IMR-90 (cell line): ENCODE data around the gene ZBTB25. TPM values are rescaled to one million over a fixed set of nuclear protein-coding genes. Genes with fewer than 3 reads are reported as not detected.

ENCODE experiments used
- ATAC-seq: fragments of 200-7000 bp; cut with Tn5 transposase; 2 replicates; pipeline ENCODE4 v1.9.1; 2020; ENCODE audit warnings: low read depth, mild to moderate bottlenecking, moderate library complexity
- BruUV-seq: library from RNA; stranded (reverse); fragments of 400-500 nt; replicated peaks from 2 replicates; lab custom pipeline; 2021; lab: Mats Ljungman, UMichigan
- CTCF ChIA-PET: fragments of 300-600 bp; formaldehyde crosslinking; extraction: SDS; loops from one replicate; lab custom pipeline; 2021; ENCODE audit warnings: antibody characterized with exemption; lab: Yijun Ruan, JAX
- POLR2A ChIA-PET: fragments of 300-600 bp; sonication (Branson Sonifier 250); formaldehyde crosslinking; loops from one replicate; lab custom pipeline; 2022; ENCODE audit warnings: antibody characterized with exemption; ENCODE audit not compliant: unreplicated experiment; lab: Charles Lee
- DNase-seq: peaks from one replicate; pipeline ENCODE4 v3.0.0; 2013
- H2AFZ ChIP-seq: replicated peaks from 2 replicates; pipeline ENCODE3; 2013; ENCODE audit warnings: low read length, mild to moderate bottlenecking; ENCODE audit not compliant: poor library complexity
- H2AK5ac ChIP-seq: 2 replicates; pipeline ENCODE4 v1.6.1; 2013; ENCODE audit warnings: low read depth, low read length, inconsistent platforms
- H2AK9ac ChIP-seq: replicated peaks from 2 replicates; pipeline ENCODE3; 2013; ENCODE audit warnings: mild to moderate bottlenecking, low read depth, low read length, moderate library complexity; ENCODE audit not compliant: poor library complexity
- H2BK120ac ChIP-seq: 2 replicates; pipeline ENCODE4 v1.6.1; 2013; ENCODE audit warnings: low read depth, low read length, inconsistent platforms
- H2BK15ac ChIP-seq: 3 replicates; pipeline ENCODE4 v1.6.1; 2013; ENCODE audit warnings: low read depth, low read length, inconsistent platforms
- H2BK20ac ChIP-seq: 2 replicates; pipeline ENCODE4 v1.6.1; 2013; ENCODE audit warnings: low read depth, mild to moderate bottlenecking, inconsistent platforms, low read length, moderate library complexity
- H2BK5ac ChIP-seq: 2 replicates; pipeline ENCODE4 v1.6.1; 2013; ENCODE audit warnings: mild to moderate bottlenecking, low read depth, low read length, inconsistent platforms; ENCODE audit not compliant: poor library complexity, severe bottlenecking
- H3K14ac ChIP-seq: replicated peaks from 2 replicates; pipeline ENCODE4 v1.6.1; 2013; ENCODE audit warnings: low read depth, low read length, inconsistent platforms
- H3K18ac ChIP-seq: 2 replicates; pipeline ENCODE4 v1.6.1; 2013; ENCODE audit warnings: low read depth, low read length, control low read depth
- H3K23ac ChIP-seq: 2 replicates; pipeline ENCODE4 v1.6.1; 2013; ENCODE audit warnings: low read depth, low read length, inconsistent platforms
- H3K27ac ChIP-seq: 2 replicates; pipeline ENCODE4 v1.5.1; 2013; ENCODE audit warnings: mild to moderate bottlenecking, control low read depth, low read length; ENCODE audit not compliant: insufficient read depth
- H3K27me3 ChIP-seq: 2 replicates; pipeline ENCODE4 v1.6.1; 2013; ENCODE audit warnings: low read length; ENCODE audit not compliant: control insufficient read depth, insufficient read depth
- H3K36me3 ChIP-seq: 2 replicates; pipeline ENCODE4 v1.6.1; 2013; ENCODE audit warnings: low read length, mixed read lengths; ENCODE audit not compliant: control insufficient read depth, insufficient read depth
- H3K4ac ChIP-seq: 2 replicates; pipeline ENCODE4 v1.6.1; 2013; ENCODE audit warnings: low read depth, low read length, inconsistent platforms
- H3K4me1 ChIP-seq: 2 replicates; pipeline ENCODE4 v1.6.1; 2013; ENCODE audit warnings: low read length, mixed read lengths; ENCODE audit not compliant: control insufficient read depth, insufficient read depth
- H3K4me2 ChIP-seq: 2 replicates; pipeline ENCODE4 v1.6.1; 2013; ENCODE audit warnings: low read depth, mild to moderate bottlenecking, control low read depth, low read length, moderate library complexity
- H3K4me3 ChIP-seq: 2 replicates; pipeline ENCODE4 v1.5.1; 2013; ENCODE audit warnings: low read depth, mild to moderate bottlenecking, control low read depth, low read length, moderate library complexity; ENCODE audit not compliant: insufficient read depth
- H3K56ac ChIP-seq: 2 replicates; pipeline ENCODE4 v1.6.1; 2013; ENCODE audit warnings: low read length, inconsistent platforms; ENCODE audit not compliant: insufficient read depth; ENCODE audit errors: extremely low read depth
- H3K79me1 ChIP-seq, 2 experiments: 2 replicates each; pipeline ENCODE4 v1.6.1; 2013; ENCODE audit warnings: low read length in 2 of 2, inconsistent platforms in 1 of 2, low read depth in 1 of 2
- H3K9ac ChIP-seq: 2 replicates; pipeline ENCODE4 v1.6.1; 2013; ENCODE audit warnings: low read depth, low read length, control low read depth
- H3K9me1 ChIP-seq: 2 replicates; pipeline ENCODE4 v1.6.1; 2013; ENCODE audit warnings: low read length, inconsistent platforms; ENCODE audit not compliant: insufficient read depth
- H3K9me3 ChIP-seq: 2 replicates; pipeline ENCODE4 v1.6.1; 2013; ENCODE audit warnings: low read length; ENCODE audit not compliant: control insufficient read depth, insufficient read depth
- H4K20me1 ChIP-seq: 2 replicates; pipeline ENCODE4 v1.6.1; 2013; ENCODE audit warnings: low read length, inconsistent platforms; ENCODE audit not compliant: insufficient read depth
- H4K5ac ChIP-seq: 2 replicates; pipeline ENCODE4 v1.6.1; 2013; ENCODE audit warnings: mild to moderate bottlenecking, low read depth, low read length, control low read depth
- H4K8ac ChIP-seq, 2 experiments: 2 replicates each; pipeline ENCODE4 v1.6.1; 2013; ENCODE audit warnings: low read depth in 2 of 2, low read length in 2 of 2, control low read depth in 1 of 2, inconsistent platforms in 1 of 2
- H4K91ac ChIP-seq: 2 replicates; pipeline ENCODE4 v1.6.1; 2013; ENCODE audit warnings: low read depth, low read length, inconsistent platforms; ENCODE audit not compliant: insufficient read depth
- BHLHE40 ChIP-seq: fragments of 150-350 bp; IDR thresholded peaks from 2 replicates; pipeline ENCODE4 v1.6.1; 2016; ENCODE audit warnings: mild to moderate bottlenecking, low read depth, low read length
- CHD1 ChIP-seq: IDR thresholded peaks from 2 replicates; pipeline ENCODE4 v1.6.1; 2012; ENCODE audit warnings: low read depth, low read length, improper control_type of control experiment
- CTCF ChIP-seq: conservative IDR thresholded peaks from 2 replicates; pipeline ENCODE4 v1.5.1; 2012; ENCODE audit warnings: mild to moderate bottlenecking, low read depth, low read length, improper control_type of control experiment
- FOS ChIP-seq: fragments of 150-350 bp; IDR thresholded peaks from 2 replicates; pipeline ENCODE4 v1.6.1; 2016; ENCODE audit warnings: low read depth, low read length
- MAFK ChIP-seq: IDR thresholded peaks from 2 replicates; pipeline ENCODE4 v1.6.1; 2012; ENCODE audit warnings: low read depth, low read length, improper control_type of control experiment
- MAZ ChIP-seq: IDR thresholded peaks from 2 replicates; pipeline ENCODE4 v1.6.1; 2012; ENCODE audit warnings: low read depth, mild to moderate bottlenecking, low read length, improper control_type of control experiment, moderate library complexity, borderline replicate concordance
- MXI1 ChIP-seq: IDR thresholded peaks from 2 replicates; pipeline ENCODE4 v1.6.1; 2012; ENCODE audit warnings: low read depth, mild to moderate bottlenecking, low read length, moderate library complexity, borderline replicate concordance
- NFE2L2 ChIP-seq: fragments of 150-350 bp; IDR thresholded peaks from 2 replicates; pipeline ENCODE4 v1.6.1; 2016; ENCODE audit warnings: low read depth, mild to moderate bottlenecking, low read length
- RAD21 ChIP-seq: IDR thresholded peaks from 2 replicates; pipeline ENCODE4 v1.6.1; 2012; ENCODE audit warnings: low read length, improper control_type of control experiment
- RCOR1 ChIP-seq: IDR thresholded peaks from 2 replicates; pipeline ENCODE4 v1.6.1; 2012; ENCODE audit warnings: mild to moderate bottlenecking, low read length, improper control_type of control experiment; ENCODE audit not compliant: insufficient replicate concordance
- RFX5 ChIP-seq: IDR thresholded peaks from 2 replicates; pipeline ENCODE4 v1.8.0; 2012; ENCODE audit warnings: low read depth, mild to moderate bottlenecking, low read length, moderate library complexity
- SMC3 ChIP-seq: fragments of 150-350 bp; IDR thresholded peaks from 2 replicates; pipeline ENCODE4 v1.6.1; 2016; ENCODE audit warnings: low read depth, mild to moderate bottlenecking, antibody characterized with exemption, low read length, moderate library complexity
- USF2 ChIP-seq: fragments of 150-350 bp; IDR thresholded peaks from 2 replicates; pipeline ENCODE4 v1.6.1; 2017; ENCODE audit warnings: mild to moderate bottlenecking, antibody characterized with exemption, low read length, low read depth
- WGBS, 2 experiments: methylation state at CpG; one replicate each; pipeline versions ENCODE4 v1.1.5 to v1.1.7; 2013; ENCODE audit warnings: missing lambda C conversion rate in 2 of 2; ENCODE audit not compliant: insufficient read length in 1 of 2; ENCODE audit errors: extremely low coverage in 2 of 2; 5-methylcytosine and 5-hydroxymethylcytosine counted together
- dilution Hi-C: fragments of 300-500 bp; cut with HindIII; formaldehyde crosslinking; loops from one replicate; pipeline ENCODE4 v1.14.3; 2018; ENCODE audit warnings: low sequenced_read_pairs; ENCODE audit not compliant: unreplicated experiment
- in situ Hi-C: fragments of 300-500 bp; cut with MboI; formaldehyde crosslinking; loops from 3 replicates; pipeline ENCODE4 v1.14.3; 2019; ENCODE audit warnings: low sequenced_read_pairs, inconsistent platforms, mixed read lengths
- intact Hi-C: fragments of 100-400 bp; cut with micrococcal nuclease; formaldehyde crosslinking; loops from 2 replicates; pipeline ENCODE4 v1.10.0; 2022
- polyA plus RNA-seq, 3 experiments: library from polyadenylated mRNA; depleted of rRNA; stranded (reverse); fragments of >200 nt; gene quantifications; 2 replicates each; pipeline ENCODE4 v1.2.3, GENCODE V29; 2012; ENCODE audit warnings: low replicate concordance in 1 of 3
- total RNA-seq: library from RNA; depleted of rRNA; stranded (reverse); fragments of >200 nt; gene quantifications from 2 replicates; pipeline ENCODE4 v1.2.3, GENCODE V29; 2012

Gene ZBTB25
- total and polyA plus RNA-seq, 2 of the 4 experiments (the other 2 are of a cell fraction) = 4.4 to 6.6 TPM

GRCh38 chr14:64438181-64438841 lies 65.3 kb downstream of the ZBTB25 start:
- H3K23ac ChIP-seq = no peak overlapping the region
- ChIA-PET CTCF (interaction anchor here (1.0 to 1.6 kb wide), 2 partner anchors 8 to 40 kb away, joined by 4 read pairs; no protein-coding TSS in a partner anchor), POLR2A (no interaction called here)
- H4K20me1 ChIP-seq = no peaks in the 10 kb centered on the region
- no peak overlapping the region for H2AFZ ChIP-seq
- H3K9ac ChIP-seq = no peak overlapping the region
- H2BK20ac ChIP-seq = no peak overlapping the region; the same call in 1 of the 2 replicates
- peak; percentile 87 for DNase-seq
- H3K9me1 ChIP-seq = peaks cover 16% of the 10 kb centered on the region
- WGBS, 2 experiments = no CpG with 5 or more reads among the region's 3 CpGs
- H3K56ac ChIP-seq = no peak overlapping the region
- H2BK5ac ChIP-seq = peak overlapping the region; percentile 17
- no peak overlapping the region for H2AK5ac ChIP-seq
- peaks cover 0 to 15% of the 10 kb centered on the region in 2 experiments; a peak in 1 of 4 replicates for H3K79me1 ChIP-seq
- peaks cover 18% of the 10 kb centered on the region for H3K36me3 ChIP-seq
- H3K4ac ChIP-seq = 0 out of 2 replicates have a peak overlapping the region, but pooled peaks have one; percentile 49
- ATAC-seq = peak; percentile 93
- intact Hi-C loops (no loop called here), dilution Hi-C loops (no loop called here), in situ Hi-C loops (no loop called here)
- no peak overlapping the region for H2AK9ac ChIP-seq
- H3K4me2 ChIP-seq = peak overlapping the region; percentile 52; the same call in 1 of the 2 replicates
- no TSS peak for BruUV-seq
- no peaks in the 10 kb centered on the region for H3K27me3 ChIP-seq
- peaks cover 10% of the 10 kb centered on the region for H3K4me1 ChIP-seq
- peak overlapping the region; percentile 12; the same call in 1 of the 2 replicates for H4K5ac ChIP-seq
- no peak overlapping the region for H3K4me3 ChIP-seq
- H3K9me3 ChIP-seq = no peaks in the 10 kb centered on the region
- peak overlapping the region; percentile 69; the same call in 1 of the 2 replicates for H3K18ac ChIP-seq
- H2BK15ac ChIP-seq = 0 out of 3 replicates have a peak overlapping the region, but pooled peaks have one; percentile 19
- H3K14ac ChIP-seq = no peak overlapping the region; the same call in 1 of the 2 replicates
- peak overlapping the region in 1 of 2 experiments; percentile 24; a peak in 1 of 4 replicates for H4K8ac ChIP-seq
- peak overlapping the region; percentile 23; the same call in 1 of the 2 replicates for H3K27ac ChIP-seq
- peak overlapping the region; percentile 12 for H4K91ac ChIP-seq
- 0 out of 2 replicates have a peak overlapping the region, but pooled peaks have one; percentile 16 for H2BK120ac ChIP-seq
- TF ChIP-seq CHD1 = no peak
- TF ChIP-seq FOS = peak; percentile 93
- no peak for TF ChIP-seq MXI1
- TF ChIP-seq NFE2L2 = 0 out of 2 replicates have a peak, but pooled peaks have one; percentile 7
- no peak for TF ChIP-seq CTCF
- TF ChIP-seq USF2 = no peak
- TF ChIP-seq SMC3 = no peak
- TF ChIP-seq RCOR1 = no peak
- TF ChIP-seq BHLHE40 = peak; percentile 22; the same call in 1 of the 2 replicates
- TF ChIP-seq MAFK = peak; percentile 10; the same call in 1 of the 2 replicates
- TF ChIP-seq RFX5 = no peak
- TF ChIP-seq MAZ = no peak
- no peak for TF ChIP-seq RAD21
